LNCAP (cell line): ENCODE data around the gene ATF3.

ENCODE experiments used
- CTCF ChIP-seq: fragments of 450-650 bp; IDR thresholded peaks from 2 replicates; pipeline ENCODE4 v1.5.1; 2017; ENCODE audit warnings: mild to moderate bottlenecking

Gene ATF3

GRCh38 chr1:212628046-212628445 lies 19.5 kb downstream of the ATF3 start:
- TF ChIP-seq CTCF = no peak

GRCh38 chr1:212628813-212629415 lies 20.4 kb downstream of the ATF3 start:
- no peak for TF ChIP-seq CTCF

GRCh38 chr1:212629450-212630157 lies 21.0 kb downstream of the ATF3 start:
- no peak for TF ChIP-seq CTCF

GRCh38 chr1:212630158-212630900 lies 21.8 kb downstream of the ATF3 start:
- peak; percentile 90 for TF ChIP-seq CTCF

GRCh38 chr1:212633161-212633560 lies 24.6 kb downstream of the ATF3 start:
- no peak for TF ChIP-seq CTCF

GRCh38 chr1:212634252-212634651 lies 25.7 kb downstream of the ATF3 start:
- no peak for TF ChIP-seq CTCF

GRCh38 chr1:212635141-212635631 lies 26.6 kb downstream of the ATF3 start:
- TF ChIP-seq CTCF = no peak
